SJSA1 (cell line): ENCODE results near the gene TFIP11. TPM values are rescaled to one million over a fixed set of nuclear protein-coding genes. Genes with fewer than 3 reads are reported as not detected.

ENCODE experiments used
- DNase-seq, 2 experiments: peaks; one replicate each; pipeline ENCODE4 v3.0.0-alpha.2; 2015 to 2020; ENCODE audit warnings: low spot score in 2 of 2, low read depth in 1 of 2
- H3K27ac ChIP-seq: fragments of 250-450 bp; sonication (Bioruptor Pico); 2 replicates; pipeline ENCODE4 v1.5.1; 2020; ENCODE audit warnings: mild to moderate bottlenecking, moderate library complexity
- H3K27me3 ChIP-seq: fragments of 250-450 bp; sonication (Bioruptor Pico); replicated peaks from 2 replicates; pipeline ENCODE4 v1.5.1; 2020; ENCODE audit warnings: mild to moderate bottlenecking, moderate library complexity
- H3K36me3 ChIP-seq: fragments of 250-450 bp; sonication (Bioruptor Pico); 2 replicates; pipeline ENCODE4 v1.5.1; 2020; ENCODE audit warnings: mild to moderate bottlenecking
- H3K4me1 ChIP-seq: fragments of 250-450 bp; sonication (Bioruptor Pico); replicated peaks from 2 replicates; pipeline ENCODE4 v1.6.1; 2021; ENCODE audit warnings: mild to moderate bottlenecking
- H3K4me3 ChIP-seq: fragments of 250-450 bp; sonication (Bioruptor Pico); 2 replicates; pipeline ENCODE4 v1.5.1; 2020; ENCODE audit warnings: mild to moderate bottlenecking
- H3K9me3 ChIP-seq: fragments of 250-450 bp; sonication (Bioruptor Pico); replicated peaks from 2 replicates; pipeline ENCODE4 v1.5.1; 2020; ENCODE audit warnings: mild to moderate bottlenecking
- total RNA-seq: library from RNA; depleted of rRNA; stranded (reverse); fragments of >200 nt; shearing (Covaris generic); gene quantifications from 2 replicates; pipeline ENCODE4 v1.2.3, GENCODE V29; 2014; rRNA removed

TFIP11 gene
- total RNA-seq, 1 experiment from 2014 or later, result 29.5 TPM

DNA sequence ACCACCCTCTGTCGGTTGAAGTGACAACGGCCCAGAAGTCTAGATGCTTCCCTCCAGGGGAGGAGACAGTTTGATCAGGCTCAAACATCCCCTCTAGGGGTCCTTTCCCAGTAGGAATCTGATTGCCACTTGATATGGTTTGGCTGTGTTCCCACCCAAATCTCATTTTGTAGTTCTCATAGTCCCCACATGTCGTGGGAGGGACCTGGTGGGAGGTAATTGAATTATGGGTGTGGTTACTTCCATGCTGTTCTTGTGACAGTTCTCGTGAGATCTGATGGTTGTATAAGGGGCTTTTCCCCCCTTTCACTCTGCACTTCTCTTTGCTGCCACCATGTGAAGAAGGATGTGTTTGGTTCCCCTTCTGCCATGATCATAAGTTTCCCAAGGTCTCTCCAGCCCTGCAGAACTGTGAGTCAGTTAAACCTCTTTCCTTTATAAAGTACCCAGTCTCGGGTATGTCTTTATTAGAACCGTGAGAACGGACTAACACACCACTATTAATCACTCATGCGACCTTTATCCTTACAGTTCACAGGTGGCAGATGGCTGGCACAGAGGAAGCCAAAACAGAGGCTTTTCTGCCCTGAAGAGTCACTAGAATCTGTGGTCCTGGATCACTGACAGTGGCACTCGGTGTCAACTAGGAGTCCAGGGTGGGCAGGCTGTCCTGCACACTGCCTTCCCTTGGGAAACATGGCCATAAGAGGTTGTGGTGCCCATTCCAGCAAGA, 61.7 kb downstream of the TFIP11 start:
- DNase-seq, result no peak
- no peaks in the 10 kb centered on the region for H3K9me3 ChIP-seq
- no peak overlapping the region for H3K27ac ChIP-seq

GRCh38 chr22:26448941-26449340, 63.3 kb downstream of the TFIP11 start:
- Histone ChIP-seq H3K27me3 (no peaks in the 10 kb centered on the region), H3K4me1 (no peaks in the 10 kb centered on the region), H3K36me3 (peaks cover 26% of the 10 kb centered on the region), H3K4me3 (no peak overlapping the region), H3K9me3 (no peaks in the 10 kb centered on the region), H3K27ac (no peak overlapping the region)
- no peak for DNase-seq

More for the DNA sequence above, 61.7 kb downstream of the TFIP11 start:
- no peaks in the 10 kb centered on the region for H3K27me3 ChIP-seq
- peaks cover 31% of the 10 kb centered on the region for H3K36me3 ChIP-seq
- H3K4me3 ChIP-seq, result no peak overlapping the region
- H3K4me1 ChIP-seq, result no peaks in the 10 kb centered on the region

GRCh38 chr22:26448334-26448733, 63.9 kb downstream of the TFIP11 start:
- Histone ChIP-seq H3K27me3 (no peaks in the 10 kb centered on the region), H3K27ac (no peak overlapping the region), H3K9me3 (no peaks in the 10 kb centered on the region), H3K36me3 (peaks cover 20% of the 10 kb centered on the region), H3K4me3 (no peak overlapping the region), H3K4me1 (no peaks in the 10 kb centered on the region)
- no peak for DNase-seq

DNA sequence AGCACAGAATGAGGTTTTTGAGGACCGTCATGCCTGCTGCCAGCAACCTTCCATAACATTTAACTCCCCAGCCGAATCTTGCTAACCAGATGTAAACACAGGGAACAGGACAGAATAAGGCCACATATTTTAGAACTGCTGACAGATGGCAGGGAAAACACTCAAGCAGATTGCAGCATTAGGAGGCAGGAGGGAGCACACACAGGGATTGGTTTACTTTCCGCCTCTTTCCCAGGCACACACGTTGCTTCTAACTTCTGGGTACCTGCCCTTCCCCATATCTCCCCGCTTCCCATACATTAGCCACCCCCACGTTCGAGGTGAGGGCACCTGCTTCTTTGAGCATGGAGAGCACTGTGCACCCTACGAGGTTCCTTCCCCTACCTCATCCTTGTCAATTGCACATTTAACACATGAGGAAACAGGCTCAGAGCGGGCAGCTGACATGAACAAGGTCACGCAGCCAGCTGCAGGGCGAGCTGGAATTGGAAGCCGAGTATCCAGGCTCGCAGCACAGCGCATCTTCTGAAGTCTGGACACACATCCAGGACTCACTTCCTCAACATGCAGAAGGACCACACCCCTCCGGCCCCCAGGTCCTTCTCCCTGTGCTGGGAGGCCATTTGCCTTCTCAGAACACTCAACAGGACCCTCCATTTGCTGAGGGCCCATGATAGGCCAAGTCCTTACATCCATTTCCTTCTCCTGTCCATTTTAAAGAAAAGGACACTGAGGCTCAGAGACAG, 64.5 kb downstream of the TFIP11 start:
- no peak overlapping the region for H3K4me3 ChIP-seq
- H3K27ac ChIP-seq, result no peak overlapping the region
- no peaks in the 10 kb centered on the region for H3K4me1 ChIP-seq
- H3K9me3 ChIP-seq, result no peaks in the 10 kb centered on the region
- DNase-seq, result no peak
- no peaks in the 10 kb centered on the region for H3K27me3 ChIP-seq
- peaks cover 14% of the 10 kb centered on the region for H3K36me3 ChIP-seq

- Histone ChIP-seq H3K9me3 (no peaks in the 10 kb centered on the region), H3K36me3 (peaks cover 10% of the 10 kb centered on the region; the same call in 1 of the 2 replicates), H3K27me3 (no peaks in the 10 kb centered on the region), H3K4me1 (no peaks in the 10 kb centered on the region), H3K4me3 (no peak overlapping the region), H3K27ac (no peak overlapping the region)
- DNase-seq, result no peak
Observed at GRCh38 chr22:26446808-26447515, 65.3 kb downstream of the TFIP11 start.

DNA sequence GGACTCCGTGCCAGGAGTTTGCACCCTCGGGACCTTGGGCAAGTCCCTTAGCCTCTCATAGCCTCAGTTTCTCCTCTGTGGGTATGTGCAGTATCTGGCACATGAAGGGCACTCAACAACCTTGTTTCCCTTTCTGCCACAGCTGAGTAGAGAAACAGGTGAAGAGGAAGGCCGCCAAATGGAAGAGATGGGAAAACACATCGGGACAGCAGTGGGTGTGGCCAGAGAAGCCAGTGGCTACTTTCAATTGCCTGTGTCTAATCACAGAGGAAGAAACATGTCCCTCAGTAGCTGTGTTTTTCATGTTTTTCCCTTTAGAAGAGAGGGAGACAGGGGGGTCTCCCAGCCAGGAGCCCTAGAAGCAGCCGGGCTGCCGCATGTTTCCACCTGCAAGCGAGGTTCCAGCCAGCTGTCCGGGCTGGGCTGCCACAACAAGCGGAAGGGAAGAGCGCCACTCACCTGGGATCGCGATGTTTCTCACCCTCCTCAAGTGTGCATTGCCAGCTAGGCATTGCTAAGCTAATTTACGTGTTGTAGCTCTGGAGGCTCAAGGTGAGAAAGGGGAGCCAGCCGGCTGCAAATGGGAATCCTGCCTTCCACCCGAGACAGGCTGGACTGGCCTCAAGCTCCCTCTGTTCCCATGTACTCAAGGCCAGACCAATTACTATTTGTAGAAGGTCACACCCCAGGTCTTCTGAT, 66.5 kb downstream of the TFIP11 start:
- Histone ChIP-seq H3K36me3 (peaks cover 4% of the 10 kb centered on the region; the same call in 1 of the 2 replicates), H3K27me3 (no peaks in the 10 kb centered on the region)
- no peak for DNase-seq

DNA sequence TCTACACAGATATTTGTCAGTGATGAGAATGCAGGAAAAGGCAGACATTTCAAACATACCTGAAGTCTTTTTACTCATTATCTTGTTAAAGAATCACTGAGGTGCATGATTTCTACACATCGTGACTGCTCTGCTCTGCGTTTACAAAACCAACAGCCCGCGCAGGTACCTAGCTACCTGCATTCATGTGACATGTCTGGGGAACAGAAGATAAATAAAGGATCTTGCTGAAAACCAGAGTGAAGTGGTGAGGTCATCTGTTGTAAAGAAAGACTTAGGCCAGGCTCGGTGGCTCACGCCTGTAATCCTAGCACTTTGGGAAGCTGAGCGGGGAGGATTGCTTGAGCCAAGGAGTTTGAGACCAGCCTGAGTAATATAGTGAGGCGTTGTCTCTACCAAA, 67.5 kb downstream of the TFIP11 start:
- H3K4me3 ChIP-seq, result no peak overlapping the region
- DNase-seq, result no peak
- H3K36me3 ChIP-seq, result no peaks in the 10 kb centered on the region
- no peaks in the 10 kb centered on the region for H3K9me3 ChIP-seq
- H3K4me1 ChIP-seq, result no peaks in the 10 kb centered on the region
- H3K27ac ChIP-seq, result no peak overlapping the region
- no peaks in the 10 kb centered on the region for H3K27me3 ChIP-seq

More for the DNA sequence above, 66.5 kb downstream of the TFIP11 start:
- Histone ChIP-seq H3K4me3 (no peak overlapping the region), H3K27ac (no peak overlapping the region), H3K9me3 (no peaks in the 10 kb centered on the region), H3K4me1 (no peaks in the 10 kb centered on the region)

GRCh38 chr22:26443901-26444690, 68.2 kb downstream of the TFIP11 start:
- H3K36me3 ChIP-seq, result no peaks in the 10 kb centered on the region
- H3K4me1 ChIP-seq, result no peaks in the 10 kb centered on the region
- no peak overlapping the region for H3K4me3 ChIP-seq
- no peak overlapping the region for H3K27ac ChIP-seq
- DNase-seq, result no peak
- H3K9me3 ChIP-seq, result no peaks in the 10 kb centered on the region
- no peaks in the 10 kb centered on the region for H3K27me3 ChIP-seq

GRCh38 chr22:26442086-26442756, 70.1 kb downstream of the TFIP11 start:
- no peaks in the 10 kb centered on the region for H3K27me3 ChIP-seq
- H3K9me3 ChIP-seq, result no peaks in the 10 kb centered on the region
- H3K4me3 ChIP-seq, result no peak overlapping the region
- H3K4me1 ChIP-seq, result no peaks in the 10 kb centered on the region
- no peak for DNase-seq
- H3K27ac ChIP-seq, result no peak overlapping the region
- H3K36me3 ChIP-seq, result no peaks in the 10 kb centered on the region

Other genes starting within 250 kb of the TFIP11 start
- 0.06 and 0.87 TPM in 2 replicates for gene ASPHD2, start 83.2 kb downstream of the TFIP11 start, total RNA-seq
- 28.9 and 29.5 TPM in 2 replicates for gene HPS4, start 28.7 kb downstream of the TFIP11 start, total RNA-seq
- 39.6 and 76.4 TPM in 2 replicates for gene SRRD, start 28.6 kb downstream of the TFIP11 start, total RNA-seq
- 34.8 and 43.6 TPM in 2 replicates for gene TPST2, start 77.7 kb upstream of the TFIP11 start, total RNA-seq
- not detected in 2 replicates for gene CRYBB1, start 105.6 kb upstream of the TFIP11 start, total RNA-seq
- not detected in 2 replicates for gene CRYBA4, start 109.5 kb upstream of the TFIP11 start, total RNA-seq
- gene MIAT, start 145.1 kb upstream of the TFIP11 start, total RNA-seq, result under 0.01 and 0.11 TPM in 2 replicates